Esophagus muscularis mucosa (tissue), 3 donors: ENCODE results near the gene RUNX1.

Experiments
- POLR2A ChIP-seq: fragments of 450-650 bp; IDR thresholded peaks from one replicate; pipeline ENCODE4 v1.6.1; 2017; ENCODE audit warnings: antibody characterized with exemption, moderate library complexity, mild to moderate bottlenecking, low read depth
- POLR2AphosphoS5 ChIP-seq, 2 donors: sonication (generic); formaldehyde crosslinking; IDR thresholded peaks; one replicate each; pipeline ENCODE4 v1.6.1; 2017; ENCODE audit warnings: antibody characterized with exemption in 2 of 2
- TF ChIP-seq, protein P1 (sequence below), 3 experiments: fragments of 200-600 bp in 2 of 3; fragments of 450-650 bp in 1 of 3; sonication (generic) in 2 of 3; IDR thresholded peaks; one replicate each; pipeline ENCODE4 v1.5.1; 2017 to 2019; ENCODE audit warnings: antibody characterized with exemption in 3 of 3, mild to moderate bottlenecking in 2 of 3, moderate library complexity in 1 of 3

DNA sequence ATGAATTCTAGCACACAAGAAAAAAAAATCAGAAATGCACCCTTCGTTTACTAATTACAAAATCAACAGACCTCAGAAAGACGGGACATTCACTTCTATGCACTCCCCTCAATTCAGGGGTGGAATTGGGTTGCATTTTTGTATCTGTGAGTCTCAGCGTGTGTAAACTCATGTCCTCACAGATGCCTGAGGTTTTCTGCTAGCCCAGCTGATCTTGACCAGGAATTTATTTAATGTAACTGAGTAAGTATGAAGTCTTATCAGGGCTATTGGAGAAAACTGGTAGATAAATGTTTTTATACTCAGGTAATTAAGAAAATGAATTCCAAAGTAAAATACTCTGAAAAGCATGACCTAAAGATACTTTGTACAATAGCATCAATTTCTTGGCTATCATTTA lies 167.7 kb downstream of the RUNX1 start:
- TF ChIP-seq, protein P1, sequence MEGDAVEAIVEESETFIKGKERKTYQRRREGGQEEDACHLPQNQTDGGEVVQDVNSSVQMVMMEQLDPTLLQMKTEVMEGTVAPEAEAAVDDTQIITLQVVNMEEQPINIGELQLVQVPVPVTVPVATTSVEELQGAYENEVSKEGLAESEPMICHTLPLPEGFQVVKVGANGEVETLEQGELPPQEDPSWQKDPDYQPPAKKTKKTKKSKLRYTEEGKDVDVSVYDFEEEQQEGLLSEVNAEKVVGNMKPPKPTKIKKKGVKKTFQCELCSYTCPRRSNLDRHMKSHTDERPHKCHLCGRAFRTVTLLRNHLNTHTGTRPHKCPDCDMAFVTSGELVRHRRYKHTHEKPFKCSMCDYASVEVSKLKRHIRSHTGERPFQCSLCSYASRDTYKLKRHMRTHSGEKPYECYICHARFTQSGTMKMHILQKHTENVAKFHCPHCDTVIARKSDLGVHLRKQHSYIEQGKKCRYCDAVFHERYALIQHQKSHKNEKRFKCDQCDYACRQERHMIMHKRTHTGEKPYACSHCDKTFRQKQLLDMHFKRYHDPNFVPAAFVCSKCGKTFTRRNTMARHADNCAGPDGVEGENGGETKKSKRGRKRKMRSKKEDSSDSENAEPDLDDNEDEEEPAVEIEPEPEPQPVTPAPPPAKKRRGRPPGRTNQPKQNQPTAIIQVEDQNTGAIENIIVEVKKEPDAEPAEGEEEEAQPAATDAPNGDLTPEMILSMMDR (IDR thresholded peaks at IDR 0.05), result no peak
- no peak for TF ChIP-seq POLR2A
- TF ChIP-seq POLR2AphosphoS5 (IDR thresholded peaks at IDR 0.05), result no peak
